Body of pancreas (tissue), 4 donors: ENCODE results near the gene IQCF2.

ENCODE experiments used
- POLR2A ChIP-seq, 3 donors: fragments of 450-650 bp; IDR thresholded peaks; one replicate each; pipeline ENCODE4 v1.6.1; 2016; ENCODE audit warnings: antibody characterized with exemption in 3 of 3, mild to moderate bottlenecking in 2 of 3
- TF ChIP-seq, protein P1 (sequence below), 7 experiments: fragments of 450-650 bp in 4 of 7; fragments of 200-600 bp in 3 of 7; sonication (generic) in 3 of 7; IDR thresholded peaks; one replicate each; pipeline ENCODE4 v1.5.1; 2016 to 2019; ENCODE audit warnings: antibody characterized with exemption in 7 of 7

DNA sequence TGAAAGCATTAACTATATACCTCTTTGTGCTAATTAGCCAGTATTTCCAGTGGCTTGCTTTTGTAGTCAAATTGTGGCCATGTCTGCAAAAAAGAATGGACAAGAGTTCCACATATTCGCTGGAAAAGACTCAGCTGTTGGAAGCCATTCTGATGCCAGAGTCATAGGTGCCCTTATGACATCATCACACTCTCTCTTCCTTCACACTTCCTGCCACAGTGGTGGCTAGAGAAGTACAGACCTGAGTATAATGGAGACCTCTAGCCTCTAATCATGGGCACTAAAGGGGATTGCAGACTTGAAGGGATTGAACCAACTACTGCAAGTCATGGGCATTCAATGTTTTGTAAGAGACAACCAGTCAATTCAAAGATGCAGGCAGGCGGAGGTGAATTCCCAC lies 44.0 kb upstream of the IQCF2 start:
- no peak for TF ChIP-seq POLR2A (IDR thresholded peaks at IDR 0.05)
- TF ChIP-seq, protein P1, sequence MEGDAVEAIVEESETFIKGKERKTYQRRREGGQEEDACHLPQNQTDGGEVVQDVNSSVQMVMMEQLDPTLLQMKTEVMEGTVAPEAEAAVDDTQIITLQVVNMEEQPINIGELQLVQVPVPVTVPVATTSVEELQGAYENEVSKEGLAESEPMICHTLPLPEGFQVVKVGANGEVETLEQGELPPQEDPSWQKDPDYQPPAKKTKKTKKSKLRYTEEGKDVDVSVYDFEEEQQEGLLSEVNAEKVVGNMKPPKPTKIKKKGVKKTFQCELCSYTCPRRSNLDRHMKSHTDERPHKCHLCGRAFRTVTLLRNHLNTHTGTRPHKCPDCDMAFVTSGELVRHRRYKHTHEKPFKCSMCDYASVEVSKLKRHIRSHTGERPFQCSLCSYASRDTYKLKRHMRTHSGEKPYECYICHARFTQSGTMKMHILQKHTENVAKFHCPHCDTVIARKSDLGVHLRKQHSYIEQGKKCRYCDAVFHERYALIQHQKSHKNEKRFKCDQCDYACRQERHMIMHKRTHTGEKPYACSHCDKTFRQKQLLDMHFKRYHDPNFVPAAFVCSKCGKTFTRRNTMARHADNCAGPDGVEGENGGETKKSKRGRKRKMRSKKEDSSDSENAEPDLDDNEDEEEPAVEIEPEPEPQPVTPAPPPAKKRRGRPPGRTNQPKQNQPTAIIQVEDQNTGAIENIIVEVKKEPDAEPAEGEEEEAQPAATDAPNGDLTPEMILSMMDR (IDR thresholded peaks at IDR 0.05) = no peak
